Neural cell (in vitro differentiated cells): ENCODE measurements around the gene AHNAK. TPM values are rescaled to one million over a fixed set of nuclear protein-coding genes. Genes with fewer than 3 reads are reported as not detected.

Experiments
- H2AFZ ChIP-seq: fragments of 200-600, 300-800 bp; sonication (generic), shearing (Covaris generic); 2 replicates; pipeline ENCODE4 v1.6.0; 2014; ENCODE audit warnings: low read depth, mild to moderate bottlenecking, antibody characterized with exemption, low read length, moderate library complexity
- H3F3A ChIP-seq: fragments of 200-600 bp; shearing (Covaris generic); 2 replicates; pipeline ENCODE4 v1.6.1; 2016; ENCODE audit warnings: mild to moderate bottlenecking, moderate library complexity, mixed read lengths, antibody characterized with exemption, low read length; ENCODE audit not compliant: insufficient read depth, poor library complexity, severe bottlenecking
- H3K27ac ChIP-seq: fragments of 200-600, 300-800 bp; sonication (generic), shearing (Covaris generic); 2 replicates; pipeline ENCODE4 v1.5.1; 2014; ENCODE audit warnings: mild to moderate bottlenecking, low read length, moderate library complexity
- H3K27me3 ChIP-seq: fragments of 300-800, 200-600 bp; sonication (generic), shearing (Covaris generic); 2 replicates; pipeline ENCODE4 v1.6.0; 2014; ENCODE audit warnings: mild to moderate bottlenecking, low read depth, low read length, moderate library complexity; ENCODE audit not compliant: insufficient read depth
- H3K36me3 ChIP-seq: fragments of 300-800, 200-600 bp; sonication (generic), shearing (Covaris generic); 2 replicates; pipeline ENCODE4 v1.5.1; 2014; ENCODE audit warnings: mild to moderate bottlenecking, antibody characterized with exemption, low read length, moderate library complexity; ENCODE audit not compliant: insufficient read depth
- H3K4me2 ChIP-seq: fragments of 300-800, 200-600 bp; sonication (generic), shearing (Covaris generic); 2 replicates; pipeline ENCODE4 v1.6.0; 2014; ENCODE audit warnings: mild to moderate bottlenecking, low read length
- H3K4me3 ChIP-seq: fragments of 300-800, 200-600 bp; sonication (generic), shearing (Covaris generic); 2 replicates; pipeline ENCODE4 v1.5.1; 2014; ENCODE audit warnings: mild to moderate bottlenecking, low read length, moderate library complexity
- H3K79me2 ChIP-seq: fragments of 200-600 bp; shearing (Covaris generic); replicated peaks from 2 replicates; pipeline ENCODE4 v1.6.0; 2014; ENCODE audit warnings: mild to moderate bottlenecking, low read length, moderate library complexity; ENCODE audit not compliant: insufficient read depth
- H3K9ac ChIP-seq: fragments of 300-800, 200-600 bp; sonication (generic), shearing (Covaris generic); 2 replicates; pipeline ENCODE4 v1.6.1; 2016; ENCODE audit warnings: mild to moderate bottlenecking, low read length, mixed read lengths
- H3K9me2 ChIP-seq: fragments of 200-600 bp; shearing (Covaris generic); 2 replicates; pipeline ENCODE4 v1.6.1; 2016; ENCODE audit warnings: mild to moderate bottlenecking, low read length, mixed read lengths; ENCODE audit not compliant: insufficient read depth
- H3K9me3 ChIP-seq: fragments of 200-600, 300-800 bp; sonication (generic), shearing (Covaris generic); 2 replicates; pipeline ENCODE4 v1.6.1; 2016; ENCODE audit warnings: mild to moderate bottlenecking, mixed run types, low read length, moderate library complexity, mixed read lengths
- H4K20me1 ChIP-seq: fragments of 200-600 bp; shearing (Covaris generic); 2 replicates; pipeline ENCODE4 v1.6.1; 2016; ENCODE audit warnings: mild to moderate bottlenecking, mixed run types; ENCODE audit not compliant: insufficient read depth
- EP300 ChIP-seq: fragments of 450-650 bp; conservative IDR thresholded peaks from 2 replicates; pipeline ENCODE4 v1.6.1; 2014; ENCODE audit warnings: antibody characterized with exemption, mild to moderate bottlenecking, moderate library complexity; ENCODE audit not compliant: poor library complexity, severe bottlenecking
- EZH2 ChIP-seq: fragments of 200-600, 300-800 bp; shearing (Covaris generic), sonication (generic); IDR thresholded peaks from 2 replicates; pipeline ENCODE4 v1.6.1; 2014; ENCODE audit warnings: antibody characterized with exemption, low read length, borderline replicate concordance, mild to moderate bottlenecking; ENCODE audit not compliant: insufficient read depth, poor library complexity, severe bottlenecking
- MXI1 ChIP-seq: fragments of 450-650 bp; conservative IDR thresholded peaks from 2 replicates; pipeline ENCODE4 v1.6.1; 2014; ENCODE audit warnings: antibody characterized with exemption, mild to moderate bottlenecking; ENCODE audit not compliant: poor library complexity, severe bottlenecking
- POLR2AphosphoS5 ChIP-seq: IDR thresholded peaks from 2 replicates; pipeline ENCODE4 v1.6.1; 2012
- RAD21 ChIP-seq: fragments of 450-650 bp; conservative IDR thresholded peaks from 2 replicates; pipeline ENCODE4 v1.6.1; 2014; ENCODE audit warnings: antibody characterized with exemption, mild to moderate bottlenecking, moderate library complexity
- SMC3 ChIP-seq: fragments of 450-650 bp; conservative IDR thresholded peaks from 2 replicates; pipeline ENCODE4 v1.6.1; 2014; ENCODE audit warnings: antibody characterized with exemption, mild to moderate bottlenecking, moderate library complexity; ENCODE audit not compliant: poor library complexity
- TAF1 ChIP-seq: IDR thresholded peaks from 2 replicates; pipeline ENCODE4 v1.6.1; 2012; ENCODE audit warnings: low read depth
- polyA plus RNA-seq: library from polyadenylated mRNA; depleted of rRNA; stranded (reverse); fragments of >200 nt; gene quantifications from 2 replicates; pipeline ENCODE4 v1.2.3, GENCODE V29; 2014
- TF ChIP-seq, protein P1 (sequence below): IDR thresholded peaks from 2 replicates; pipeline ENCODE4 v1.6.1; 2012; ENCODE audit warnings: borderline replicate concordance
- TF ChIP-seq, protein P2 (sequence below): fragments of 450-650 bp; IDR thresholded peaks from 2 replicates; pipeline ENCODE4 v1.5.1; 2014; ENCODE audit warnings: antibody characterized with exemption, mild to moderate bottlenecking, moderate library complexity; ENCODE audit not compliant: poor library complexity, severe bottlenecking

The AHNAK gene
- polyA plus RNA-seq, 1 donor from 2014 or later, result 0.11 TPM

GRCh38 chr11:62406034-62406433 lies 140.6 kb downstream of the AHNAK start:
- no peaks in the 10 kb centered on the region for H3K9me3 ChIP-seq
- H3K36me3 ChIP-seq, result no peaks in the 10 kb centered on the region
- no peak overlapping the region for H3K4me2 ChIP-seq
- H3K79me2 ChIP-seq, result no peaks in the 10 kb centered on the region
- no peak overlapping the region for H2AFZ ChIP-seq
- H3K27ac ChIP-seq, result no peak overlapping the region
- no peaks in the 10 kb centered on the region for H3F3A ChIP-seq
- no peaks in the 10 kb centered on the region for H3K27me3 ChIP-seq
- H3K9ac ChIP-seq, result no peak overlapping the region
- no peaks in the 10 kb centered on the region for H3K9me2 ChIP-seq
- no peak overlapping the region for H3K4me3 ChIP-seq
- H4K20me1 ChIP-seq, result no peaks in the 10 kb centered on the region
- TF ChIP-seq, protein P1, sequence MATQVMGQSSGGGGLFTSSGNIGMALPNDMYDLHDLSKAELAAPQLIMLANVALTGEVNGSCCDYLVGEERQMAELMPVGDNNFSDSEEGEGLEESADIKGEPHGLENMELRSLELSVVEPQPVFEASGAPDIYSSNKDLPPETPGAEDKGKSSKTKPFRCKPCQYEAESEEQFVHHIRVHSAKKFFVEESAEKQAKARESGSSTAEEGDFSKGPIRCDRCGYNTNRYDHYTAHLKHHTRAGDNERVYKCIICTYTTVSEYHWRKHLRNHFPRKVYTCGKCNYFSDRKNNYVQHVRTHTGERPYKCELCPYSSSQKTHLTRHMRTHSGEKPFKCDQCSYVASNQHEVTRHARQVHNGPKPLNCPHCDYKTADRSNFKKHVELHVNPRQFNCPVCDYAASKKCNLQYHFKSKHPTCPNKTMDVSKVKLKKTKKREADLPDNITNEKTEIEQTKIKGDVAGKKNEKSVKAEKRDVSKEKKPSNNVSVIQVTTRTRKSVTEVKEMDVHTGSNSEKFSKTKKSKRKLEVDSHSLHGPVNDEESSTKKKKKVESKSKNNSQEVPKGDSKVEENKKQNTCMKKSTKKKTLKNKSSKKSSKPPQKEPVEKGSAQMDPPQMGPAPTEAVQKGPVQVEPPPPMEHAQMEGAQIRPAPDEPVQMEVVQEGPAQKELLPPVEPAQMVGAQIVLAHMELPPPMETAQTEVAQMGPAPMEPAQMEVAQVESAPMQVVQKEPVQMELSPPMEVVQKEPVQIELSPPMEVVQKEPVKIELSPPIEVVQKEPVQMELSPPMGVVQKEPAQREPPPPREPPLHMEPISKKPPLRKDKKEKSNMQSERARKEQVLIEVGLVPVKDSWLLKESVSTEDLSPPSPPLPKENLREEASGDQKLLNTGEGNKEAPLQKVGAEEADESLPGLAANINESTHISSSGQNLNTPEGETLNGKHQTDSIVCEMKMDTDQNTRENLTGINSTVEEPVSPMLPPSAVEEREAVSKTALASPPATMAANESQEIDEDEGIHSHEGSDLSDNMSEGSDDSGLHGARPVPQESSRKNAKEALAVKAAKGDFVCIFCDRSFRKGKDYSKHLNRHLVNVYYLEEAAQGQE, result no peak
- TF ChIP-seq EP300, result no peak
- no peak for TF ChIP-seq RAD21
- TF ChIP-seq POLR2AphosphoS5, result no peak
- no peak for TF ChIP-seq MXI1
- TF ChIP-seq TAF1, result no peak
- TF ChIP-seq, protein P2, sequence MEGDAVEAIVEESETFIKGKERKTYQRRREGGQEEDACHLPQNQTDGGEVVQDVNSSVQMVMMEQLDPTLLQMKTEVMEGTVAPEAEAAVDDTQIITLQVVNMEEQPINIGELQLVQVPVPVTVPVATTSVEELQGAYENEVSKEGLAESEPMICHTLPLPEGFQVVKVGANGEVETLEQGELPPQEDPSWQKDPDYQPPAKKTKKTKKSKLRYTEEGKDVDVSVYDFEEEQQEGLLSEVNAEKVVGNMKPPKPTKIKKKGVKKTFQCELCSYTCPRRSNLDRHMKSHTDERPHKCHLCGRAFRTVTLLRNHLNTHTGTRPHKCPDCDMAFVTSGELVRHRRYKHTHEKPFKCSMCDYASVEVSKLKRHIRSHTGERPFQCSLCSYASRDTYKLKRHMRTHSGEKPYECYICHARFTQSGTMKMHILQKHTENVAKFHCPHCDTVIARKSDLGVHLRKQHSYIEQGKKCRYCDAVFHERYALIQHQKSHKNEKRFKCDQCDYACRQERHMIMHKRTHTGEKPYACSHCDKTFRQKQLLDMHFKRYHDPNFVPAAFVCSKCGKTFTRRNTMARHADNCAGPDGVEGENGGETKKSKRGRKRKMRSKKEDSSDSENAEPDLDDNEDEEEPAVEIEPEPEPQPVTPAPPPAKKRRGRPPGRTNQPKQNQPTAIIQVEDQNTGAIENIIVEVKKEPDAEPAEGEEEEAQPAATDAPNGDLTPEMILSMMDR, result no peak
- TF ChIP-seq SMC3, result no peak
- no peak for TF ChIP-seq EZH2

DNA sequence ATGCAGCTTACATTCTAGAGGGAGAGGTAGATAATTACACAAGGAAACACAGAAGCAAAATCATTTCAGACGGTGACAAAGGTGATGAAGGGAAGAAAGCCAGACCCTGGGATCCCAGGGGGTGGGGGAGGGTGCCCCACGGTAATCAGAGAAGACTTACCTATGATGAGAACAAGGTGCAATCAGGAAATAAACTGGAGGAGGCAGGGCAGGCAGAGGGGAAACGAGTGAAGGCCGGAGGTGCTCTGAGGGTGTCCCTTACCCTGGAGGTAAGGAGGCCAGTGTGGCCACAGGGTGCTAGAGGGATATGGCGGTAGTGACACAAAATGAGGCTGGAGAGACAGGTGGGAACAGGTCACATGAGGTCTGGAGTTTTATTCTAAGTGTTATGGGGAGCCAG lies 141.7 kb downstream of the AHNAK start:
- Histone ChIP-seq H3K4me2 (no peak overlapping the region), H3K27me3 (no peaks in the 10 kb centered on the region), H3K27ac (no peak overlapping the region), H3K4me3 (no peak overlapping the region), H3K9me3 (no peaks in the 10 kb centered on the region), H3F3A (no peaks in the 10 kb centered on the region), H3K9me2 (no peaks in the 10 kb centered on the region), H2AFZ (no peak overlapping the region), H3K79me2 (no peaks in the 10 kb centered on the region), H3K36me3 (no peaks in the 10 kb centered on the region), H3K9ac (no peak overlapping the region), H4K20me1 (no peaks in the 10 kb centered on the region)
- no peak for TF ChIP-seq EP300
- TF ChIP-seq TAF1, result no peak
- TF ChIP-seq EZH2, result no peak
- TF ChIP-seq POLR2AphosphoS5, result no peak
- no peak for TF ChIP-seq MXI1
- TF ChIP-seq RAD21, result no peak
- TF ChIP-seq, protein P2, result no peak
- no peak for TF ChIP-seq SMC3
- TF ChIP-seq, protein P1, result no peak
